K562 (cell line): ENCODE measurements around the gene PCP4L1. TPM values are rescaled to one million over a fixed set of nuclear protein-coding genes. Genes with fewer than 3 reads are reported as not detected.

Experiments
- CAMTA2 ChIP-seq: fragments of 250-450 bp; sonication (Bioruptor Pico); conservative IDR thresholded peaks from 2 replicates; pipeline ENCODE4 v1.5.1; 2022
- E2F5 ChIP-seq: sonication (generic); formaldehyde crosslinking; IDR thresholded peaks from 2 replicates; pipeline ENCODE4 v1.8.0; 2022; ENCODE audit warnings: mild to moderate bottlenecking, missing genetic modification reagents
- EP300 ChIP-seq: IDR thresholded peaks from 2 replicates; pipeline ENCODE4 v1.6.1; 2012; ENCODE audit warnings: low read length, improper control_type of control experiment
- GATA2 ChIP-seq: sonication (generic); formaldehyde crosslinking; IDR thresholded peaks from 2 replicates; pipeline ENCODE4 v1.4.0; 2020; ENCODE audit warnings: mild to moderate bottlenecking, missing genetic modification reagents
- HDAC3 ChIP-seq: fragments of 450-650 bp; IDR thresholded peaks from 2 replicates; pipeline ENCODE4 v1.6.1; 2018; ENCODE audit warnings: borderline replicate concordance, mild to moderate bottlenecking, moderate library complexity; ENCODE audit not compliant: partially characterized antibody
- HDAC6 ChIP-seq: IDR thresholded peaks from 2 replicates; pipeline ENCODE4 v1.6.1; 2012; ENCODE audit warnings: low read depth, mild to moderate bottlenecking, control low read depth, inconsistent platforms, low read length, moderate library complexity
- JUNB ChIP-seq: fragments of 450-650 bp; formaldehyde crosslinking; conservative IDR thresholded peaks from 2 replicates; pipeline ENCODE4 v1.4.0; 2020; ENCODE audit warnings: mild to moderate bottlenecking
- PHF21A ChIP-seq: fragments of 450-650 bp; IDR thresholded peaks from 2 replicates; pipeline ENCODE4 v1.6.1; 2017; ENCODE audit warnings: low read depth, borderline replicate concordance
- SMARCC2 ChIP-seq: fragments of 450-650 bp; IDR thresholded peaks from 2 replicates; pipeline ENCODE4 v1.6.1; 2017; ENCODE audit warnings: antibody characterized with exemption, moderate library complexity, mild to moderate bottlenecking, low read depth
- ZNF444 ChIP-seq: fragments of 250-450 bp; sonication (Bioruptor Pico); IDR thresholded peaks from 2 replicates; pipeline ENCODE4 v1.4.0; 2020; ENCODE audit warnings: mild to moderate bottlenecking, moderate library complexity
- ZNF668 ChIP-seq: fragments of 250-450 bp; sonication (Bioruptor Pico); IDR thresholded peaks from 2 replicates; pipeline ENCODE4 v1.8.0; 2022; ENCODE audit warnings: mild to moderate bottlenecking, inconsistent platforms
- ZNF830 ChIP-seq: fragments of 250-450 bp; sonication (Bioruptor Pico); IDR thresholded peaks from 2 replicates; pipeline ENCODE4 v1.5.0; 2021; ENCODE audit warnings: mild to moderate bottlenecking
- polyA plus RNA-seq, 8 experiments: library from polyadenylated mRNA; depleted of rRNA in 4 of 8; stranded (reverse) in 5 of 8; unstranded in 3 of 8; fragments of >200 nt; fragmentation: Nextera tagmentation in 2 of 8; fragmentation: Illumina TruSeq in 1 of 8; extraction: Ambion mirVana in 2 of 8; extraction: Trizol in 1 of 8; gene quantifications; 2 replicates each; pipeline versions ENCODE4 v1.2.1 to v1.2.3, GENCODE V29; 2011 to 2014; ENCODE audit warnings: inconsistent platforms in 1 of 8, missing spikeins in 1 of 8
- total RNA-seq, 7 experiments: library from RNA; depleted of rRNA in 6 of 7; stranded (reverse); fragments of >200 nt in 6 of 7; fragmentation: Illumina TruSeq in 2 of 7; extraction: Trizol in 2 of 7; gene quantifications; 2 replicates each; pipeline versions ENCODE4 v1.2.1 to v1.2.3, GENCODE V29; 2011 to 2021; ENCODE audit warnings: low replicate concordance in 1 of 7
- TF ChIP-seq, protein P1 (sequence below): fragments of 250-450 bp; sonication (Bioruptor Pico); IDR thresholded peaks from 2 replicates; pipeline ENCODE4 v1.5.0; 2021; ENCODE audit warnings: mild to moderate bottlenecking, moderate library complexity
- TF ChIP-seq, protein P2 (sequence below): fragments of 250-450 bp; sonication (Bioruptor Pico); IDR thresholded peaks from 2 replicates; pipeline ENCODE4 v1.8.0; 2021; ENCODE audit warnings: mild to moderate bottlenecking, moderate library complexity
- TF ChIP-seq, protein P3 (sequence below): sonication (generic); formaldehyde crosslinking; IDR thresholded peaks from 2 replicates; pipeline ENCODE4 v1.8.0; 2022; ENCODE audit warnings: missing genetic modification reagents, mild to moderate bottlenecking, borderline replicate concordance
- TF ChIP-seq, protein P4 (sequence below): fragments of 450-650 bp; IDR thresholded peaks from one replicate; pipeline ENCODE4 v1.6.1; 2018; ENCODE audit warnings: mild to moderate bottlenecking, moderate library complexity; ENCODE audit not compliant: partially characterized antibody

PCP4L1 gene
- total and polyA plus RNA-seq, 9 of the 15 experiments (the other 6 are each of a cell fraction or from before 2014, with no cell fraction given), result not detected

- no peak for TF ChIP-seq PHF21A
- TF ChIP-seq, protein P1, sequence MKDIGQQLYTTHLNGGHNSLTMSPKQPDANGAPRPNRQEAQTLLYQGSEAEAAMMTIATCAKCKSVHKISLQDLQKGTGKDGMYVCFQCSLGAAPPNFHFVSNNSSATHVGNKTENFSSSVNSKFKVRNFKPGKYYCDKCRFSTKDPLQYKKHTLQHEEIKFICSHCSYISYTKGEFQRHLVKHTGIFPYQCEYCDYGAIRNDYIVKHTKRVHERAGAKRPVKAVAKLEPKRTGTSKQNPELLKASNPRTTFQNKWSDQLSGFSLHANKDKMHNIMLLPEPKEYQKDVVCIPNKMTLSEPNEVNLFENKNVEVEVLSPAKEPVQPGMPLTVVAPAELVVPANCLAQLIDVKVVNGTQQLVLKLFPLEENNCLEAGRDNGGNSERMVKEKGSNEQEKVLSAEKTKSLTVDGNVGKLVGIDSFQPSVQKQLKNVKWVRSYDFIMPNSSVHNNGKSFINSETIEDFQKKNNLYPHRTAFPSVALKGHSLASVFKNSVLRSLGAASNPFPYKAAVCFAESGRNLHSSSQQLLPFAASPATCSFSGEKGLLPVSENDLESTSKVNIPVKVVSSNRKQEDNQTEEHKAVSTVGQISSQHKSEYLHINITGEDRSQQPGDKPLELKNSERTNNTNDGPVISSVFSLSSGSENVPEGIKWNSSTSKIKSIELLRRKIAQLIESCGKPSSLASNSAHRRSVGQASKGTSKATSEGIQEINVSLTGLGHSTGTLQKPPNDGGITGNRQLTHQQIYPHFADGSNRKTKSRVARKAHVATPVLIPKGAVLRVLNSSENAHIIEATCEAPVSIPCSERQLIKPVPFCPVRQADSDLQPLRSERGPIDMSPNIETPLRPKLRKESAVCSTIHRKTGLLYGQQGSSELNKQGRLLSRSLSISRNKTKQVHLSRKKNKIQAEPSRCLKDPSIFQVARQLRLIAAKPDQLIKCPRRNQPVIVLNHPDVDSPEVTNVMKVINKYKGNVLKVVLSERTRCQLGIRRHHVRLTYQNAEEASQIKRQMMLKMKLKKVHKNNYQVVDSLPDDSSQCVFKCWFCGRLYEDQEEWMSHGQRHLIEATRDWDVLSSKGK (CRISPR knock-in tag), result no peak
- no peak for TF ChIP-seq ZNF444 (CRISPR knock-in tag)
- TF ChIP-seq, protein P2, sequence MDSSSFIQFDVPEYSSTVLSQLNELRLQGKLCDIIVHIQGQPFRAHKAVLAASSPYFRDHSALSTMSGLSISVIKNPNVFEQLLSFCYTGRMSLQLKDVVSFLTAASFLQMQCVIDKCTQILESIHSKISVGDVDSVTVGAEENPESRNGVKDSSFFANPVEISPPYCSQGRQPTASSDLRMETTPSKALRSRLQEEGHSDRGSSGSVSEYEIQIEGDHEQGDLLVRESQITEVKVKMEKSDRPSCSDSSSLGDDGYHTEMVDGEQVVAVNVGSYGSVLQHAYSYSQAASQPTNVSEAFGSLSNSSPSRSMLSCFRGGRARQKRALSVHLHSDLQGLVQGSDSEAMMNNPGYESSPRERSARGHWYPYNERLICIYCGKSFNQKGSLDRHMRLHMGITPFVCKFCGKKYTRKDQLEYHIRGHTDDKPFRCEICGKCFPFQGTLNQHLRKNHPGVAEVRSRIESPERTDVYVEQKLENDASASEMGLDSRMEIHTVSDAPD (CRISPR knock-in tag), result no peak
- no peak for TF ChIP-seq EP300
- TF ChIP-seq HDAC6, result no peak
- TF ChIP-seq, protein P3, sequence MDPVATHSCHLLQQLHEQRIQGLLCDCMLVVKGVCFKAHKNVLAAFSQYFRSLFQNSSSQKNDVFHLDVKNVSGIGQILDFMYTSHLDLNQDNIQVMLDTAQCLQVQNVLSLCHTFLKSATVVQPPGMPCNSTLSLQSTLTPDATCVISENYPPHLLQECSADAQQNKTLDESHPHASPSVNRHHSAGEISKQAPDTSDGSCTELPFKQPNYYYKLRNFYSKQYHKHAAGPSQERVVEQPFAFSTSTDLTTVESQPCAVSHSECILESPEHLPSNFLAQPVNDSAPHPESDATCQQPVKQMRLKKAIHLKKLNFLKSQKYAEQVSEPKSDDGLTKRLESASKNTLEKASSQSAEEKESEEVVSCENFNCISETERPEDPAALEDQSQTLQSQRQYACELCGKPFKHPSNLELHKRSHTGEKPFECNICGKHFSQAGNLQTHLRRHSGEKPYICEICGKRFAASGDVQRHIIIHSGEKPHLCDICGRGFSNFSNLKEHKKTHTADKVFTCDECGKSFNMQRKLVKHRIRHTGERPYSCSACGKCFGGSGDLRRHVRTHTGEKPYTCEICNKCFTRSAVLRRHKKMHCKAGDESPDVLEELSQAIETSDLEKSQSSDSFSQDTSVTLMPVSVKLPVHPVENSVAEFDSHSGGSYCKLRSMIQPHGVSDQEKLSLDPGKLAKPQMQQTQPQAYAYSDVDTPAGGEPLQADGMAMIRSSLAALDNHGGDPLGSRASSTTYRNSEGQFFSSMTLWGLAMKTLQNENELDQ (CRISPR knock-in tag), result no peak
- TF ChIP-seq HDAC3, result no peak
- no peak for TF ChIP-seq JUNB (CRISPR knock-in tag)
- no peak for TF ChIP-seq CAMTA2 (CRISPR knock-in tag)
- TF ChIP-seq, protein P4, sequence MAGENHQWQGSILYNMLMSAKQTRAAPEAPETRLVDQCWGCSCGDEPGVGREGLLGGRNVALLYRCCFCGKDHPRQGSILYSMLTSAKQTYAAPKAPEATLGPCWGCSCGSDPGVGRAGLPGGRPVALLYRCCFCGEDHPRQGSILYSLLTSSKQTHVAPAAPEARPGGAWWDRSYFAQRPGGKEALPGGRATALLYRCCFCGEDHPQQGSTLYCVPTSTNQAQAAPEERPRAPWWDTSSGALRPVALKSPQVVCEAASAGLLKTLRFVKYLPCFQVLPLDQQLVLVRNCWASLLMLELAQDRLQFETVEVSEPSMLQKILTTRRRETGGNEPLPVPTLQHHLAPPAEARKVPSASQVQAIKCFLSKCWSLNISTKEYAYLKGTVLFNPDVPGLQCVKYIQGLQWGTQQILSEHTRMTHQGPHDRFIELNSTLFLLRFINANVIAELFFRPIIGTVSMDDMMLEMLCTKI, result no peak
- no peak for TF ChIP-seq ZNF668 (CRISPR knock-in tag)
- no peak for TF ChIP-seq GATA2 (CRISPR knock-in tag)
- TF ChIP-seq E2F5 (CRISPR knock-in tag), result no peak
- no peak for TF ChIP-seq ZNF830 (CRISPR knock-in tag)
- no peak for TF ChIP-seq SMARCC2
Observed at GRCh38 chr1:161225534-161226319, 32.8 kb upstream of the PCP4L1 start, which contains the start of gene TOMM40L (continued).
